ENCODE data around the gene KCNG1.
"Not testable (repeated sequence)": the region's sequence is repeated elsewhere in the genome, so short reads cannot be mapped to it uniquely, and the experiment has no call there.

- TF ChIP-seq POLR2A, CTCF (IDR thresholded peaks at IDR 0.05): not testable (repeated sequence)
Measured at GRCh38 chr20:51045492-51045891, 22.6 kb upstream of the KCNG1 start.

All from heart left ventricle (tissue), 13 donors.